HEK293T (cell line): ENCODE results near the gene MRPS2.

ENCODE experiments used
- CTCF ChIA-PET: fragments of 350-600 bp; formaldehyde crosslinking; extraction: SDS; loops from one replicate; lab custom pipeline; 2021; ENCODE audit warnings: antibody characterized with exemption, inconsistent platforms; lab: Yijun Ruan, JAX
- POLR2A ChIA-PET: fragments of 350-600 bp; formaldehyde crosslinking; extraction: SDS; loops from one replicate; lab custom pipeline; 2020; ENCODE audit warnings: antibody characterized with exemption, inconsistent platforms; lab: Yijun Ruan, JAX
- DNase-seq: peaks from one replicate; pipeline ENCODE4 v3.0.0; 2012; ENCODE audit warnings: mixed read lengths; ENCODE audit errors: extremely low spot score
- ARNT ChIP-seq: fragments of 450-650 bp; IDR thresholded peaks from 2 replicates; pipeline ENCODE4 v1.6.1; 2017; ENCODE audit warnings: mild to moderate bottlenecking
- BHLHE40 ChIP-seq: fragments of 450-650 bp; IDR thresholded peaks from 2 replicates; pipeline ENCODE4 v1.6.1; 2016; ENCODE audit warnings: mild to moderate bottlenecking, moderate library complexity, borderline replicate concordance
- CTBP1 ChIP-seq: fragments of 450-650 bp; IDR thresholded peaks from 2 replicates; pipeline ENCODE4 v1.6.1; 2016; ENCODE audit warnings: borderline replicate concordance
- ELF4 ChIP-seq: fragments of 450-650 bp; IDR thresholded peaks from 2 replicates; pipeline ENCODE4 v1.6.1; 2017; ENCODE audit warnings: antibody characterized with exemption
- FOXA1 ChIP-seq: fragments of 450-650 bp; IDR thresholded peaks from 2 replicates; pipeline ENCODE4 v1.6.1; 2016; ENCODE audit warnings: mild to moderate bottlenecking
- FOXK2 ChIP-seq: fragments of 450-650 bp; IDR thresholded peaks from 2 replicates; pipeline ENCODE4 v1.6.1; 2016; ENCODE audit warnings: mild to moderate bottlenecking
- FOXM1 ChIP-seq: fragments of 450-650 bp; IDR thresholded peaks from 2 replicates; pipeline ENCODE4 v1.6.1; 2017; ENCODE audit warnings: mild to moderate bottlenecking, borderline replicate concordance
- HDGF ChIP-seq: fragments of 450-650 bp; IDR thresholded peaks from 2 replicates; pipeline ENCODE4 v1.6.1; 2017; ENCODE audit warnings: antibody characterized with exemption, borderline replicate concordance
- L3MBTL2 ChIP-seq: fragments of 450-650 bp; conservative IDR thresholded peaks from 2 replicates; pipeline ENCODE4 v1.6.1; 2016; ENCODE audit warnings: mild to moderate bottlenecking
- LEF1 ChIP-seq: fragments of 450-650 bp; IDR thresholded peaks from 2 replicates; pipeline ENCODE4 v1.6.1; 2017; ENCODE audit warnings: mild to moderate bottlenecking, borderline replicate concordance
- NFRKB ChIP-seq: fragments of 450-650 bp; IDR thresholded peaks from 2 replicates; pipeline ENCODE4 v1.6.1; 2016; ENCODE audit warnings: mild to moderate bottlenecking, moderate library complexity
- SP1 ChIP-seq: fragments of 450-650 bp; IDR thresholded peaks from 2 replicates; pipeline ENCODE4 v1.6.1; 2017
- SUZ12 ChIP-seq: fragments of 450-650 bp; IDR thresholded peaks from 2 replicates; pipeline ENCODE4 v1.6.1; 2016; ENCODE audit warnings: mild to moderate bottlenecking
- TARDBP ChIP-seq: fragments of 450-650 bp; IDR thresholded peaks from 2 replicates; pipeline ENCODE4 v1.6.1; 2016
- ZNF384 ChIP-seq: fragments of 450-650 bp; IDR thresholded peaks from 2 replicates; pipeline ENCODE4 v1.6.1; 2016
- TF ChIP-seq, protein P1 (sequence below): fragments of 450-650 bp; IDR thresholded peaks from 2 replicates; pipeline ENCODE4 v1.6.1; 2016

The MRPS2 gene

GRCh38 chr9:135474915-135475314 is 25.6 kb upstream of the MRPS2 start:
- no peak for TF ChIP-seq FOXA1
- ChIA-PET POLR2A (no interaction called here), CTCF (no interaction called here)
- peak; percentile 78 for DNase-seq

GRCh38 chr9:135476561-135477355 is 23.7 kb upstream of the MRPS2 start:
- POLR2A ChIA-PET = no interaction called here
- no peak for DNase-seq

DNA sequence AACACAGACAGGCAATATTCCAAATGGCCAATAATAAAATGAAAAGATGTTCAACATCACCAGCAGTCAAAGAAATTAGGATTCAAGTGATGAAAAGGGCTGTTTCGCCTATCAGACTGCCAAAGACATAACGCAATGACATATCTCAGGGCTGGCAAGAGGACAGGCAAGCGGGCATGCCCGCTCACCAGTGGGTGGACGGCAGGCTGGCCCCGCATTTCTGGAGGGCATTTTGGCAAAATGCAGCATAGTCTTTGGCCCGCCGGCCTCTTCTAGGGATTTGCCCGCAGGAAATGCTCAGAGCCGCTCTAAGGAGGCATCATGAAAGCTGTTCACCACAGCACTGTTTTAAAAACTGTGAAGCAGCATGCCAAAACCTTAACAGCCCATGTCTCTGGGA is 22.3 kb upstream of the MRPS2 start:
- POLR2A ChIA-PET = no interaction called here
- TF ChIP-seq LEF1 (no peak), BHLHE40 (no peak), HDGF (no peak), FOXK2 (no peak), SP1 (no peak), TARDBP (no peak), NFRKB (no peak), L3MBTL2 (no peak), ZNF384 (no peak)
- TF ChIP-seq, protein P1, sequence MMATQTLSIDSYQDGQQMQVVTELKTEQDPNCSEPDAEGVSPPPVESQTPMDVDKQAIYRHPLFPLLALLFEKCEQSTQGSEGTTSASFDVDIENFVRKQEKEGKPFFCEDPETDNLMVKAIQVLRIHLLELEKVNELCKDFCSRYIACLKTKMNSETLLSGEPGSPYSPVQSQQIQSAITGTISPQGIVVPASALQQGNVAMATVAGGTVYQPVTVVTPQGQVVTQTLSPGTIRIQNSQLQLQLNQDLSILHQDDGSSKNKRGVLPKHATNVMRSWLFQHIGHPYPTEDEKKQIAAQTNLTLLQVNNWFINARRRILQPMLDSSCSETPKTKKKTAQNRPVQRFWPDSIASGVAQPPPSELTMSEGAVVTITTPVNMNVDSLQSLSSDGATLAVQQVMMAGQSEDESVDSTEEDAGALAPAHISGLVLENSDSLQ = no peak

More at GRCh38 chr9:135476561-135477355, 23.7 kb upstream of the MRPS2 start:
- CTCF ChIA-PET = no interaction called here
- TF ChIP-seq CTBP1 (no peak), ZNF384 (no peak), SP1 (no peak), FOXK2 (no peak), ELF4 (no peak), ARNT (no peak), FOXM1 (no peak), TARDBP (no peak)
- TF ChIP-seq, protein P1 = no peak

GRCh38 chr9:135478829-135479468 is 21.5 kb upstream of the MRPS2 start:
- ChIA-PET POLR2A (no interaction called here), CTCF (no interaction called here)
- DNase-seq = peak; percentile 40
- TF ChIP-seq HDGF (no peak), L3MBTL2 (no peak), ZNF384 (no peak), ELF4 (no peak), FOXK2 (no peak), LEF1 (no peak), CTBP1 (no peak), FOXM1 (no peak), SUZ12 (no peak), SP1 (no peak), NFRKB (no peak)
- TF ChIP-seq, protein P1 = no peak

More for the DNA sequence above, 22.3 kb upstream of the MRPS2 start:
- CTCF ChIA-PET = interaction anchor here (0.5 kb wide), 1 partner anchor 453 kb away, joined by 3 read pairs; no protein-coding TSS in a partner anchor
- no peak for DNase-seq

GRCh38 chr9:135479469-135480052 is 20.9 kb upstream of the MRPS2 start, which contains the start of gene PPP1R26:
Gene PPP1R26, plus strand, starts transcription at chr9:135479782. Its CDS starts 4,729 bp downstream, at chr9:135484511.
- ChIA-PET CTCF (interaction anchor here (1.1 kb wide), 1 partner anchor 13 kb away, joined by 4 read pairs; no protein-coding TSS in a partner anchor), POLR2A (interaction anchor here (0.9 to 1.5 kb wide), 3 partner anchors 14 to 20 kb away, joined by 3 read pairs; no protein-coding TSS in a partner anchor)
- peak; percentile 29 for DNase-seq
- TF ChIP-seq ELF4 (no peak), ARNT (no peak), CTBP1 (no peak), FOXA1 (no peak), TARDBP (no peak), ZNF384 (no peak), LEF1 (no peak), NFRKB (no peak), BHLHE40 (no peak), HDGF (no peak), L3MBTL2 (no peak), FOXM1 (no peak), FOXK2 (no peak), SUZ12 (no peak), SP1 (no peak)
- TF ChIP-seq, protein P1 = no peak
